Measurements from ENCODE around the gene TAF1L. TPM values are rescaled to one million over a fixed set of nuclear protein-coding genes. Genes with fewer than 3 reads are reported as not detected.

The TAF1L gene, protein sequence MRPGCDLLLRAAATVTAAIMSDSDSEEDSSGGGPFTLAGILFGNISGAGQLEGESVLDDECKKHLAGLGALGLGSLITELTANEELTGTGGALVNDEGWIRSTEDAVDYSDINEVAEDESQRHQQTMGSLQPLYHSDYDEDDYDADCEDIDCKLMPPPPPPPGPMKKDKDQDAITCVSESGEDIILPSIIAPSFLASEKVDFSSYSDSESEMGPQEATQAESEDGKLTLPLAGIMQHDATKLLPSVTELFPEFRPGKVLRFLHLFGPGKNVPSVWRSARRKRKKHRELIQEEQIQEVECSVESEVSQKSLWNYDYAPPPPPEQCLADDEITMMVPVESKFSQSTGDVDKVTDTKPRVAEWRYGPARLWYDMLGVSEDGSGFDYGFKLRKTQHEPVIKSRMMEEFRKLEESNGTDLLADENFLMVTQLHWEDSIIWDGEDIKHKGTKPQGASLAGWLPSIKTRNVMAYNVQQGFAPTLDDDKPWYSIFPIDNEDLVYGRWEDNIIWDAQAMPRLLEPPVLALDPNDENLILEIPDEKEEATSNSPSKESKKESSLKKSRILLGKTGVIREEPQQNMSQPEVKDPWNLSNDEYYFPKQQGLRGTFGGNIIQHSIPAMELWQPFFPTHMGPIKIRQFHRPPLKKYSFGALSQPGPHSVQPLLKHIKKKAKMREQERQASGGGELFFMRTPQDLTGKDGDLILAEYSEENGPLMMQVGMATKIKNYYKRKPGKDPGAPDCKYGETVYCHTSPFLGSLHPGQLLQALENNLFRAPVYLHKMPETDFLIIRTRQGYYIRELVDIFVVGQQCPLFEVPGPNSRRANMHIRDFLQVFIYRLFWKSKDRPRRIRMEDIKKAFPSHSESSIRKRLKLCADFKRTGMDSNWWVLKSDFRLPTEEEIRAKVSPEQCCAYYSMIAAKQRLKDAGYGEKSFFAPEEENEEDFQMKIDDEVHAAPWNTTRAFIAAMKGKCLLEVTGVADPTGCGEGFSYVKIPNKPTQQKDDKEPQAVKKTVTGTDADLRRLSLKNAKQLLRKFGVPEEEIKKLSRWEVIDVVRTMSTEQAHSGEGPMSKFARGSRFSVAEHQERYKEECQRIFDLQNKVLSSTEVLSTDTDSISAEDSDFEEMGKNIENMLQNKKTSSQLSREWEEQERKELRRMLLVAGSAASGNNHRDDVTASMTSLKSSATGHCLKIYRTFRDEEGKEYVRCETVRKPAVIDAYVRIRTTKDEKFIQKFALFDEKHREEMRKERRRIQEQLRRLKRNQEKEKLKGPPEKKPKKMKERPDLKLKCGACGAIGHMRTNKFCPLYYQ (N-terminal part only)
- under 1 TPM in 2 of 7 donors, not detected in 5; 0.05 TPM for total RNA-seq
- polyA plus RNA-seq: under 1 TPM in 1 of 2 donors, not detected in 1; 0.03 TPM
- long read RNA-seq, donor 1: 0 reads
- long read RNA-seq, donor 2: 0 reads
- long read RNA-seq, donor 3: 0 reads

DNA sequence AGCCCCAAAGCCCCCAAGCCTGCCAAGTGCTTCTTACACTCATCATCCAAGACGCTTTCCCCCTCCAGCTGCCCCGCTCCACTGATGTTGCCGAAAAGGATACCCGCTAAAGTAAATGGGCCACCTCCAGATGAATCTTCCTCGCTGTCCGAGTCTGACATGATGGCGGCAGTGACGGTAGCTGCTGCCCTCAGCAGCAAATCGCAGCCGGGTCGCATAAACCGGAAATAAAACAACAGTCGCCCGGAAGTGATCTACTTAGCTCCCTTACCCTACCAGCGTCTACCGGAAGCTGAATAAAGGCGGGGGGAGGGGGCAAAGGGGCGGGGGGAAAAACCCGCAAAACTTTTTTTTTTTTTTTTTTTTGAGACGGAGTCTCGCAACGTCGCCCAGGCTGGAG lies at the start of gene TAF1L:
Gene TAF1L, minus strand, starts transcription at position 308 of the 400 bp plus-strand sequence. Its CDS starts 90 bp downstream, at position 218.
- H3K4me3 ChIP-seq: no peak within 1 kb of the TSS
- no peak for DNase-seq
- H3K4me1 ChIP-seq (ENCODE audit: insufficient read depth): no peaks in the 10 kb centered on the region
- intact Hi-C loops (cut with DNase I): no loop called here
- H3K9me3 ChIP-seq: no peaks in the 10 kb centered on the region
- WGBS, 3 donors: 88 to 94% (median 94%) methylated on average over 23 of the region's 23 CpGs
- TF ChIP-seq, protein P1, sequence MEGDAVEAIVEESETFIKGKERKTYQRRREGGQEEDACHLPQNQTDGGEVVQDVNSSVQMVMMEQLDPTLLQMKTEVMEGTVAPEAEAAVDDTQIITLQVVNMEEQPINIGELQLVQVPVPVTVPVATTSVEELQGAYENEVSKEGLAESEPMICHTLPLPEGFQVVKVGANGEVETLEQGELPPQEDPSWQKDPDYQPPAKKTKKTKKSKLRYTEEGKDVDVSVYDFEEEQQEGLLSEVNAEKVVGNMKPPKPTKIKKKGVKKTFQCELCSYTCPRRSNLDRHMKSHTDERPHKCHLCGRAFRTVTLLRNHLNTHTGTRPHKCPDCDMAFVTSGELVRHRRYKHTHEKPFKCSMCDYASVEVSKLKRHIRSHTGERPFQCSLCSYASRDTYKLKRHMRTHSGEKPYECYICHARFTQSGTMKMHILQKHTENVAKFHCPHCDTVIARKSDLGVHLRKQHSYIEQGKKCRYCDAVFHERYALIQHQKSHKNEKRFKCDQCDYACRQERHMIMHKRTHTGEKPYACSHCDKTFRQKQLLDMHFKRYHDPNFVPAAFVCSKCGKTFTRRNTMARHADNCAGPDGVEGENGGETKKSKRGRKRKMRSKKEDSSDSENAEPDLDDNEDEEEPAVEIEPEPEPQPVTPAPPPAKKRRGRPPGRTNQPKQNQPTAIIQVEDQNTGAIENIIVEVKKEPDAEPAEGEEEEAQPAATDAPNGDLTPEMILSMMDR (IDR thresholded peaks at IDR 0.05): no peak
- TF ChIP-seq POLR2A (IDR thresholded peaks at IDR 0.05) (no peak), EP300 (IDR thresholded peaks at IDR 0.05) (no peak)
- no peak within 1 kb of the TSS for H3K27ac ChIP-seq
- no peaks in the 10 kb centered on the region for H3K27me3 ChIP-seq
- H3K36me3 ChIP-seq: no peaks in the 10 kb centered on the region

DNA sequence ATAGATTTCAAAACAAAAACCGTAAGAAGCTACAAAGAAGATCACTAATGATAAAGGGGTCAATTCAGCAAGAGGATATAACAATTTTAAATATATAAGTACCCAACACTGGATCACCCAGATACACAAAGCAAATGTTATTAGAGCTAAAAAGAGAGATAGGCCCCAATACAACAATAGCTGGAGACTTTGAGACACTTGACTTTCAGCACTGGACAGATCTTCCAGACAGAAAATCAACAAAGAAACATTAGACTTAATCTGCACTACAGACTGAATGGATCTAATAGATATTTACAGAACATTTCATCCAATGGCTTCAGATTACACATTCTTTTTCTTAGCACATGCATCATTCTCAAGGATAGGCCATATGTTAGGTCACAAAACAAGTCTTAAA lies 46.3 kb upstream of the TAF1L start:
- H3K27ac ChIP-seq: no peak overlapping the region
- intact Hi-C loops (cut with DNase I): no loop called here
- H3K4me3 ChIP-seq: no peak overlapping the region
- no peak for DNase-seq
- H3K4me1 ChIP-seq (ENCODE audit: insufficient read depth): no peaks in the 10 kb centered on the region
- no peak for TF ChIP-seq EP300 (IDR thresholded peaks at IDR 0.05)
- no peak for TF ChIP-seq POLR2A (IDR thresholded peaks at IDR 0.05)
- TF ChIP-seq, protein P1 (IDR thresholded peaks at IDR 0.05): no peak
- H3K9me3 ChIP-seq: peaks cover 0 to 4% of the 10 kb centered on the region in 2 donors
- H3K36me3 ChIP-seq: no peaks in the 10 kb centered on the region
- 85 to 89% (median 87%) methylated on average over 1 of the region's 1 CpG for WGBS, 3 donors
- no peaks in the 10 kb centered on the region for H3K27me3 ChIP-seq

DNA sequence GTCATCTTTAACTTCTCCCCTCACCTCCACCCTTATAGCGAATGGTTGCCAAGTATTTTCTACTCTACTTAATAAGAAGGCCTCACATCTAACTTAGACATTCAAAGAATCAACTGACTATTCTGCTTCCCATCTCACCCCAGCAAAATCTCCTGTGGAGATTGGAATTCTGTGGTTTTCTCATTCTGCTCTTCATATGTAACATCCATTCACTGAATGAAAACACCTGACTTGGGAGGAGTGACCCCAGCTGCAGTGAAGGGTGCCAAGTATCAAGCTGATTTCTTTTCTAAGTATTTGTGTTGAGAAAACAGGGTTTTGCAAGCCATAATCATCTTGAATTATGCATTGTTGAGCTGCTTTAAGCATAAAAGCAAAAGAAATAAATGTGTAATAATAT lies 42.5 kb upstream of the TAF1L start:
- no peaks in the 10 kb centered on the region for H3K27me3 ChIP-seq
- no peaks in the 10 kb centered on the region for H3K36me3 ChIP-seq
- H3K9me3 ChIP-seq: no peaks in the 10 kb centered on the region
- intact Hi-C loops (cut with DNase I): no loop called here
- H3K4me1 ChIP-seq (ENCODE audit: insufficient read depth): no peaks in the 10 kb centered on the region
- WGBS, 3 donors: 87 to 88% (median 88%) methylated on average over 1 of the region's 1 CpG
- no peak overlapping the region for H3K27ac ChIP-seq
- DNase-seq: no peak
- no peak overlapping the region for H3K4me3 ChIP-seq
- TF ChIP-seq POLR2A (IDR thresholded peaks at IDR 0.05) (no peak), EP300 (IDR thresholded peaks at IDR 0.05) (no peak)
- TF ChIP-seq, protein P1 (IDR thresholded peaks at IDR 0.05): no peak

DNA sequence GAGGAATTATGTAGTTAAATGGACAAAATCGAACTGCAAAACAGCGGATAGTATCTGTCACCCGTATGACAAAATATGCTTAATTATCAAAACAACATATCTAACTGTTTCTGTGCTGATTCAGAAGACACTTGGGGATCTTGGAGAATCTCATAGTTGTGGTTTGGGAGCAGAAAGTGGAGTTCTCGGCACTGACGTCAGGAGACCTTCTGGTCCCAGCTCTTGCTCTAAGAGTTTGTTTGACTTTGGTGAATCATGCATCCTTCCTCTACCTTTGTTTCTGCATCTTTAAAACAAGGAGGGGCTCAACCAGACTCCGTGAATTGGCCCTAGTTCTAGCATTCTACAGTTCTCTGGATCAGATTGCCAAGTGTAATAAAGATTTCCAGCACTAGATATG lies 37.0 kb upstream of the TAF1L start:
- Histone ChIP-seq H3K9me3 (no peaks in the 10 kb centered on the region), H3K27me3 (no peaks in the 10 kb centered on the region), H3K4me1 (ENCODE audit: insufficient read depth) (no peaks in the 10 kb centered on the region), H3K27ac (no peak overlapping the region), H3K36me3 (no peaks in the 10 kb centered on the region), H3K4me3 (no peak overlapping the region)
- no peak for DNase-seq
- intact Hi-C loops (cut with DNase I): no loop called here
- TF ChIP-seq POLR2A (IDR thresholded peaks at IDR 0.05) (no peak), EP300 (IDR thresholded peaks at IDR 0.05) (no peak)
- TF ChIP-seq, protein P1 (IDR thresholded peaks at IDR 0.05): no peak
- 75 to 79% (median 78%) methylated on average over 6 of the region's 6 CpGs for WGBS, 3 donors
